GM18868 (cell line): ENCODE data around the gene NCKAP5.
"Not testable (repeated sequence)": the region's sequence is repeated elsewhere in the genome, so short reads cannot be mapped to it uniquely, and the experiment has no call there.

Experiments used
- ATAC-seq: cut with Tn5 transposase; IDR thresholded peaks from one replicate; pipeline ENCODE4 v1.9.1; 2021; ENCODE audit warnings: mild to moderate bottlenecking, moderate library complexity; ENCODE audit not compliant: unreplicated experiment

The NCKAP5 gene

DNA sequence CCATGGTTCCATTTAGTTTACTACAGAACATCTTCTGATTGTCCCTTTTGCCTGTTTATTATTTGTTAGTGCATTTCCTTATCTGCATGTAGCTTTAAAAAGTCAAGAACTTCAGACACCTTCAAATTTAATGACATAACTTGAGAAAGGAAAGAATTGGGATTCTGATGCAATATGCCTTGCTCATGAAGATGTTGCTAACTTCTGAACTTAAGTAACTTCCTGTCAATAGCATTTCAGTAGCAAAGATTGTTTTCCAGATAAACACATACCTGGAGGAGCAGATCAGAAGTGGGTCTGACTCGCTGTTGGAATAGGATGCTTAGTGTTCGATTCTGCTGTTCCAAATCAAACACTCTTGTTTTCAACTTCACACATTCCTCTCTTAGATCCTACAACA, 708.0 kb downstream of the NCKAP5 start:
- no peak for ATAC-seq

- no peak for ATAC-seq
These were observed 708.7 kb downstream of the NCKAP5 start for GRCh38 chr2:132859590-132859989.

GRCh38 chr2:132857319-132857718, 710.9 kb downstream of the NCKAP5 start:
- ATAC-seq, result no peak

- ATAC-seq, result no peak
These were observed 717.6 kb downstream of the NCKAP5 start for GRCh38 chr2:132850688-132851087.

DNA sequence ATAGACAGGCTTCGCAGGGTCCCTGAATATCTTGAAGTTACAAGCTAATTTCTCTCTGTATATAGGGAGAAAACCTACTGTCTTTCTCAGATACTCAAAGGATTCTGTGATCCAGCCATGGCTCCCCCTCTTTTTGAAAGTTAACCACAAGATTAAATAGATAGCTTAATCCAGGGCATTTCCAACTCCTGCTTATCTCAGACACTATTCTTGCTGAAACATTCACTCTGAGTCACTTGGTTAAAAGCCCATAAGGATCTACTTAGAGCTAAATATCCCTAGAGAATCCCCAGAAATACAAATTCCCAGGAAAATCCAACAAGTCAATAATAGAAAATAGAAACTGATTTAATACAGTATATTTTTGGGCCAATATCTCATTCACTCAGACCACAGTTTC, 719.1 kb downstream of the NCKAP5 start:
- ATAC-seq, result no peak

DNA sequence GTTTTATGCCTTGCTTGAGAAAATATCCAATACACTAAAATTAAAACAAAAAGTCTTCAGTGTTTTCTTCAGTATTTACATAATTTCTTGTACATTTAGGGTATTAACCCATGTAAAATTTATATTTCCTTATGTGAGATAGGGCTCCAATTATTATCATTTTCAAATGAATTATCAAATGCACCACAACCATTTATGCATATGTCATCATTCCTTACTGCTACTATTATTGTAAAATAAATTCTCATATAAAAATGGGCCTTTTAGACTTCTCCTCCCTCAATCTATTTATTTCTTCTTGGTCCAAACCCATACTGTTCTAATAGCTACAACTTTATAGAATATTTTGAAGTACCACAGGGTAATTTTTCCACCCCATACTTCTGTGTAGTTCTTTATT, 722.9 kb downstream of the NCKAP5 start:
- no peak for ATAC-seq

GRCh38 chr2:132844585-132844984, 723.7 kb downstream of the NCKAP5 start:
- ATAC-seq, result no peak

- ATAC-seq, result no peak
These were observed 730.5 kb downstream of the NCKAP5 start for GRCh38 chr2:132837769-132838168.

GRCh38 chr2:132830321-132830827, 737.9 kb downstream of the NCKAP5 start:
- ATAC-seq, result no peak

- ATAC-seq, result no peak
These were observed 742.7 kb downstream of the NCKAP5 start for GRCh38 chr2:132825601-132826000.

GRCh38 chr2:132824716-132825115, 743.5 kb downstream of the NCKAP5 start:
- no peak for ATAC-seq

GRCh38 chr2:132816234-132816633, 752.0 kb downstream of the NCKAP5 start:
- no peak for ATAC-seq

DNA sequence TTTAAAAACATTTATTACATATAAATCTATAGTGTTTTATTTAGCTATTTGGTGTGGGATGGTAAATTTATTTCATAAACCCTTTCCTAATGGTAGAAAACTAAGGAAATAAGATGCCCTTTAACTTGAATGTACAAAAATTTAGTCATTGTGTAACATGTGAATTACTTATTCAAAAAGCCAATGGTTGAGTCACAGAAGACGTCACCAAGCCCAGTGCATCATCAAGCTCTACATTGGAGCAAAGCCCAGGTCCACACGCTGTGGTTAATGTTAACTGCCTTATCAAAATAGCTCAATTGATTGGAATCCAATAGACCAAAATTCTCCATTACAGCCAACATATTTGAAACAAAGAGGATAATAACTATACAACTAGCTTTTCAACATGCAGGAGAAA, 752.7 kb downstream of the NCKAP5 start:
- ATAC-seq, result no peak

- ATAC-seq, result no peak
These were observed 753.6 kb downstream of the NCKAP5 start for GRCh38 chr2:132814651-132815050.

GRCh38 chr2:132813422-132813821, 754.8 kb downstream of the NCKAP5 start:
- no peak for ATAC-seq

DNA sequence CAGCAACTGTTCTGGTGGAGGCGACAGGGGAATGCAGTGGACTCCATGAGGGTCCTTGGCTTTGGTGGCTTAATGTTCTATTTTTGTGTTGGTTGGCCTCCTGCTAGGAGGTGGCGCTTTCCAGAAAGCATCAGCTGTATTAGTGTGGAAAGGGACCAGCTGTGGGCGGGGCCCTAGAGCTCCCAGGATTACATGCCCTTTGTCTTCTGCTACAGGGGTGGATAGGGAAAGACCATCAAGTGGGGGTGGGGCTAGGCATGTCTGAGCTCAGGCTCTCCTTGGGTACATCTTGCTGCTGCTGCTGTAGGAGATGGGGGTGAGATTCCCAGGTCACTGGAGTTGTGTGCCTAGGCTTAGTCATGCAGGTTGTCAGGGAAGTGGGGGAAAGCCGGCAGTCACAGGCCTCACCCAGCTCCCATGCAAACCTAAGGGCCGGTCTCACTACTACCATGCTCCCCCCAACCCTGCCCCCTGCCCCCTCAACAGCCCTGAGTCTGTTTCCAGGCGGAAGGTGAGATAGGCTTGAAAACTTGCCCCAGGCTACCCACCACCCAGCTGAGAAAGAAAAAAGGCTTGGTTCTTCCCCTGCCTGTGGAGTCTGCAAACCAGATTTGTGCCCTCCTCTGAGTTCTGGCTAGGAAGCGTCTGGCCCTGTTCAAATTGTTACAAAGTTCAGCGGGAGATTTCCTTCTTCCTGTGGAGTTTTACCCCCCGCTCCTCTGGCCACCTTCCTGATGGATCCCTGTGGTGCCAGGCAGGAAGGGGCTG, 756.9 kb downstream of the NCKAP5 start:
- ATAC-seq, result no peak

DNA sequence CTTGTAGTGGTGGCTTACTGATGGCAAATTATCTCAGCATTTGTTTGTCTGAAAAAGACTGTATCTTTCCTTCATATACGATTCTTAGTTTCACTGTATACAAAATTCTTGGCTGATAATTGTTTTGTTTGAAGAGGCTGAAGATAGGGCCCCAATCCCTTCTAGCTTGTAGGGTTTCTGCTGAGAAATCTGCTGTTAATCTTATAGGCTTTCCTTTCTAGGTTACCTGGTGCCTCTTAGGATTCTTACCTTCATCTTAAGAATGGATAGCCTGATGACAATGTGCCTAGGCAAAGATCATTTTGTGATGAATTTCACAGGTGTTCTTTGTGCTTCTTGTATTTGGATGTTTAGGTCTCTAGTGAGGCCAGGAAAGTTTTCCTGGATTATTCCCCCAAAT, 758.3 kb downstream of the NCKAP5 start:
- ATAC-seq, result not testable (repeated sequence)

DNA sequence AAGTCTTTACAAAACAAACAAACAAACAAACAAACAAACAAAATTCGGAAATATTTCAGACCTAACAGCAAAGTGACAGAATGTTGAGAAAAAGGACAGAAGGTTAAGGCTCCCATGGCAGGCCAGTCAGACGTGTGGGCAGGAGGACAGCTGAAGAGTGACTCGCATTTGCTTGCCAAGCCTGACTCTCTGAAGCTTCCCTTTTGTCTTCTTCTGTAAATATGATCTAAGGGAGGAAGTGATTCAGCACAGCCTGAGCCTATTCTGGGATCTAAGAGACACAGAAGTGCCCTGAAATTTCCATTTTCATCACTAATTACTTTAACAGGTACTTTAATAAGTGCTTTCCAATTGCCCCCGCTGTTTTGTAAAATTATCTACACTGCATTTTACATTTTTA, 764.2 kb downstream of the NCKAP5 start:
- no peak for ATAC-seq

DNA sequence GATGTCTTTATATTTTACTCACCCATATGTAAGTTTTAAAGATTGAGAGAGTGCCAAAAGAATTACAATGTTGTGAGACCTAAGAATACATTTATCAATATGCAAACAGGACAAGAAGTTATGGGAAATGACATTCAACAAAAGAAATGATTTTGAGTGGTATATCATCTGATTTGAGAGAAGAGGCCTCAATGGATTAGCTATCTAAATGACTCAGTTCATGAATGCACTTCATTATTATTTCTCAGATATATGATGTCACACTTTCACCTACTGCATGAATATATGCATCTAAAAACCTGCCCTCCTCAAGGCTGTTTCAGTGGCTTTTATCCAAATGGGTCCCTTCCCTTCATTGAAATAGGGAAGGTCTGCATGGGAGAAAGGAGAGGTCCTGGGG, 769.9 kb downstream of the NCKAP5 start:
- ATAC-seq, result no peak

DNA sequence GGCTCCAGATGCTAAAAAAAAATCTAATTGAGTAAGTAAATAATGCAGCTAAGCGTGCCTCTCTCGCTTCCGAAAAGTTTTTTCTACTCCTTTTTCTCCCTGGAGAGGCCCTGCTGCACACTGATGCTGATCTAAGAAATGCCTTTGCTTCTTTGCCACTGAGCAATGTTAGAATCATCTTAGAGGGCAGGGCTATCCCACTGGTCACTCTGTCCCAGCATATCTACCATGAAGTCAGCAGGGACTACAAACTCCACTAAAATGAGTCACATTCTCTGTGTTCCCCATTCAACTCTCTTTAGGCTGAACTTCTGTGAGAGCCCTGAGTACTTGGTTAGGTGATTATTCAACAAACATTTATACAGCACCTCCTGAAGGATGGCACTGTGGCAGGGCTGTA, 770.7 kb downstream of the NCKAP5 start:
- ATAC-seq, result no peak

DNA sequence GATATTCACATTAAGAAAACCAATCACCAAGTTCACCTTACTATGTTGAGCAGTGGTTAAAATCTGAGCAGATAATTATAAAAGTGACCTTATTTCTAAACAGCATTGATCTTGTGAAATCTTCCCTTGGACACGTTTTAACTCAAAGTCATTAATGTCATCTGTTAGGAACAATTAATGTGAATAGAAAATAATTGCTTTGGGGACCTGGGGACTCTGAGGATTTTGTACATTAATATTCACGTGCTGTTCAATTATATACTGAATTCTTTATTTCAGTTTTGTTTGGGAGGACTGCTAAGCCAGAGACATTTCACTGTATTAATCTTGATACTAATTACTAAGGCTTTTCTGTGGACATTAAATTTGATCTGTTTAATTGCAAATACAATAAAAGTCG, 771.2 kb downstream of the NCKAP5 start:
- no peak for ATAC-seq

- no peak for ATAC-seq
These were observed 773.0 kb downstream of the NCKAP5 start for GRCh38 chr2:132795220-132795619.

- ATAC-seq, result no peak
These were observed 774.7 kb downstream of the NCKAP5 start for GRCh38 chr2:132793532-132793931.
